Measurements from ENCODE around the gene METTL22. TPM values are rescaled to one million over a fixed set of nuclear protein-coding genes. Genes with fewer than 3 reads are reported as not detected.

The METTL22 gene
- total RNA-seq, 4 donors from 2014 or later, result 14.4 to 31.9 (median 24.8) TPM

DNA sequence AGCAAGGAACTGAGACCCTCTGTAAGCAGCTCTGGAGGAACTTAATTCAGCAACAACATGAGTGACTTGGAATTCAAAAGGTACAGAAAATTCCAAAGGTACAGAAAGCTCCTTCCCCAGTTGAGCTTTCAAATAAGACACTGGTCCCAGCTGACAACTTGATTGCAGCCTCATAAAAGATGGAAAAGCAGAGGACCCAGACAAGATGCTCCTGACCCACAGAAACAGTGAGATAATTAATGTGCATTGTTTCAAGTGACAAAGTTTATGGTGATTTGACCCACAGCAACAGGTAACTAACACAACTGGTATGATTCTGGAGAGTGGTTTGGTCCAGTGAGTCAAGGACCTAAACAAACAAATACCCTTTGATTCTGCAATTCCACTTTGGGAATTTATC, 15.9 kb upstream of the METTL22 start:
- Histone ChIP-seq H3K9me3 (peaks cover 0 to 7% (median 0%) of the 10 kb centered on the region in 3 donors), H3K27me3 (peaks cover 28% of the 10 kb centered on the region), H3K36me3 (no peaks in the 10 kb centered on the region), H3K4me3 (no peak overlapping the region), H3K4me1 (no peaks in the 10 kb centered on the region), H3K27ac (no peak overlapping the region)
- TF ChIP-seq, protein P1, sequence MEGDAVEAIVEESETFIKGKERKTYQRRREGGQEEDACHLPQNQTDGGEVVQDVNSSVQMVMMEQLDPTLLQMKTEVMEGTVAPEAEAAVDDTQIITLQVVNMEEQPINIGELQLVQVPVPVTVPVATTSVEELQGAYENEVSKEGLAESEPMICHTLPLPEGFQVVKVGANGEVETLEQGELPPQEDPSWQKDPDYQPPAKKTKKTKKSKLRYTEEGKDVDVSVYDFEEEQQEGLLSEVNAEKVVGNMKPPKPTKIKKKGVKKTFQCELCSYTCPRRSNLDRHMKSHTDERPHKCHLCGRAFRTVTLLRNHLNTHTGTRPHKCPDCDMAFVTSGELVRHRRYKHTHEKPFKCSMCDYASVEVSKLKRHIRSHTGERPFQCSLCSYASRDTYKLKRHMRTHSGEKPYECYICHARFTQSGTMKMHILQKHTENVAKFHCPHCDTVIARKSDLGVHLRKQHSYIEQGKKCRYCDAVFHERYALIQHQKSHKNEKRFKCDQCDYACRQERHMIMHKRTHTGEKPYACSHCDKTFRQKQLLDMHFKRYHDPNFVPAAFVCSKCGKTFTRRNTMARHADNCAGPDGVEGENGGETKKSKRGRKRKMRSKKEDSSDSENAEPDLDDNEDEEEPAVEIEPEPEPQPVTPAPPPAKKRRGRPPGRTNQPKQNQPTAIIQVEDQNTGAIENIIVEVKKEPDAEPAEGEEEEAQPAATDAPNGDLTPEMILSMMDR (IDR thresholded peaks at IDR 0.05), result no peak
- TF ChIP-seq EP300 (IDR thresholded peaks at IDR 0.05) (no peak), POLR2A (IDR thresholded peaks at IDR 0.05) (no peak), POLR2AphosphoS5 (IDR thresholded peaks at IDR 0.05) (no peak)
- no peak for ATAC-seq

DNA sequence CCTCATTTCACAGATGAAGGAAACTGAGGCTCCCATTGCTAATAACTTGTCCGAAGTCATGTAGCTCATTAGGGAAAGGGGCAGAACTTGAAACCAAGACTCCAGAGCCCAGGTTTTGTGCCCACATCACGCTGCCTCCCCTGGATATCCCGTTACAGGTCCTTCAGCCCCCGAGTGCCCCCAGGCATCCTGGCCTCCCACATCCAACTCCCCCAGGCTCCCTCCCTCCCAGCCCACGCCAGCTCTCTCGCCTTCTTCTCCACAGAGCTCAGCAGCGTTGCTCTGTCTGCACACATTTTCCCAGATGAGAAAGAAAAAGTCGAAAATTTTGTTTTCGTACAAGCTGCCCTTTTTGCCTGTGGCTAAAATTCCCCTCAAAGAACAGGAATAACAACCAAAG, 14.3 kb upstream of the METTL22 start:
- TF ChIP-seq, protein P1 (IDR thresholded peaks at IDR 0.05), result no peak
- no peak for TF ChIP-seq EP300 (IDR thresholded peaks at IDR 0.05)
- TF ChIP-seq POLR2A (IDR thresholded peaks at IDR 0.05), result no peak
- no peak for TF ChIP-seq POLR2AphosphoS5 (IDR thresholded peaks at IDR 0.05)
- no peak for ATAC-seq
- Histone ChIP-seq H3K4me3 (no peak overlapping the region), H3K4me1 (no peaks in the 10 kb centered on the region), H3K36me3 (no peaks in the 10 kb centered on the region), H3K27ac (no peak overlapping the region), H3K9me3 (no peaks in the 10 kb centered on the region), H3K27me3 (peaks cover 42% of the 10 kb centered on the region)
- WGBS, 2 donors (ENCODE audit: low coverage in 1 of 2), result 77 to 85% methylated on average over 3 to 8 of the region's 9 CpGs

DNA sequence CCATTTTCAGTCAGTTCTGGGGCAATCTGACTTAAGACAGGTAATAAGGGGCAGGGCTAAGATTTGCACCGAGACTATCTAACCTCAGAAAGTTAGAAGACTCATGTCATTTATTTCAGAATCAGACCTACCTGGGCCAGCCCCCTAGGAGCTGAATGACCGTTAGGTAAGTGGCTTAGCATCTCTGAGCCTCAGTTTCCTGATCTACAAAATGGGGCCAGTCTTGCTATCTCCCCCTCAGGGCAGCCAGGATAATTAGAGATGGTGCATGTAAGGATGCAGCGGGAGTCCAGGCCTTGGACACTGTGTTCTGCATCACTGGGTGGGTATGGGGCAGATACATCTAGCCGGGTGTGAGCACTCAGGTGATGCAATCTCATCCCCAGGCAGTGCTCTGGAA, 10.4 kb upstream of the METTL22 start:
- Histone ChIP-seq H3K9me3 (no peaks in the 10 kb centered on the region), H3K36me3 (no peaks in the 10 kb centered on the region), H3K27me3 (peaks cover 60% of the 10 kb centered on the region), H3K27ac (no peak overlapping the region), H3K4me3 (no peak overlapping the region), H3K4me1 (no peaks in the 10 kb centered on the region)
- TF ChIP-seq POLR2A (IDR thresholded peaks at IDR 0.05), result no peak
- TF ChIP-seq, protein P1 (IDR thresholded peaks at IDR 0.05), result no peak
- TF ChIP-seq POLR2AphosphoS5 (IDR thresholded peaks at IDR 0.05), result no peak
- TF ChIP-seq EP300 (IDR thresholded peaks at IDR 0.05), result no peak
- ATAC-seq, result no peak
- 35 to 60% methylated on average over 1 to 2 of the region's 4 CpGs for WGBS, 2 donors (ENCODE audit: low coverage in 1 of 2)

DNA sequence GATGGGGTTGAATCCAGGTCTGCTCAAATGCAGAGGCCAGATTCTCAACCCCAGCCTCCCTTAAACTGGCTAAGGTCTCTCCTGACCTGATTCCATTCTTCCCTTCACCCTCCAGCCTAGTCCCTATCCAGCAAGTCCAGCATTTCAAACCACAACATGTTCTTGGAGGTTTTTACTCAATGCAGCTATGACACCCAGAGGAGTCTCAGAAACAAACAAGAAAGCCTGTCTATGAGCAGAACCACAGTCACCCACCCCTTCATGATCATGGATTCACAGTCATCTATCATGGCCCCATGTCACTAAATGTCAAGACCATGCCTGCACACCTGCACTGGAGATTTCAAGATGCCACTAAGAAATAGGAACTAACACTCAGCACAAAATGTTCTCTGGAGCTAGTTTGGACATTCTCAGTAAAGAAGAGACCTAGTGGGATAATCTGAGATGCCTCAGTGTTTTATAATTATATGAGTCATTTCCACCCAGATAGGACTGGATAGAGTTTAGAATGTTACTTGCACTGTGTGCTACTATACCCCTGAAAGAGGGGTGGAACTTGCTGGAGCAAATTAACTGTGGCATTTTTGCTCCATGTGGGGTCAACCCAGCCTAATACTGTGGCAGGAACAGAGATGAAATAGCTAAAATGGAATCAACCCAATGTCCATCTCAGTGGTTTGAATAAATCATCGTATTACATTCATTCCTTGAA, 9.5 kb upstream of the METTL22 start:
- 87 to 100% methylated on average over 1 of the region's 1 CpG for WGBS, 2 donors (ENCODE audit: low coverage in 1 of 2)
- no peaks in the 10 kb centered on the region for H3K9me3 ChIP-seq

More for the DNA sequence above, 9.5 kb upstream of the METTL22 start:
- Histone ChIP-seq H3K27me3 (peaks cover 56% of the 10 kb centered on the region), H3K4me3 (no peak overlapping the region), H3K27ac (no peak overlapping the region), H3K4me1 (no peaks in the 10 kb centered on the region), H3K36me3 (no peaks in the 10 kb centered on the region)
- TF ChIP-seq, protein P1 (IDR thresholded peaks at IDR 0.05), result no peak
- TF ChIP-seq POLR2AphosphoS5 (IDR thresholded peaks at IDR 0.05) (no peak), EP300 (IDR thresholded peaks at IDR 0.05) (no peak), POLR2A (IDR thresholded peaks at IDR 0.05) (no peak)
- no peak for ATAC-seq
